Tibial nerve (tissue), 4 donors: Measurements from ENCODE around the gene ZNF80. TPM values are rescaled to one million over a fixed set of nuclear protein-coding genes. Genes with fewer than 3 reads are reported as not detected.

Experiments used
- DNase-seq, 2 donors: peaks; one replicate each; pipeline ENCODE4 v3.0.0-alpha.2; 2019; ENCODE audit warnings: low spot score in 2 of 2
- H3K27ac ChIP-seq, 4 donors: fragments of 200-600 bp; sonication (generic) in 3 of 4; one replicate each; pipeline ENCODE4 v1.5.1; 2017 to 2019; ENCODE audit warnings: mild to moderate bottlenecking in 1 of 4
- H3K27me3 ChIP-seq, 2 donors: fragments of 200-600 bp; sonication (generic) in 1 of 2; one replicate each; pipeline versions ENCODE4 v1.5.1 to v1.6.0; 2017 to 2019
- H3K36me3 ChIP-seq, 3 donors: fragments of 200-600 bp; sonication (generic); one replicate each; pipeline ENCODE4 v1.5.1; 2018 to 2019
- H3K4me1 ChIP-seq, 4 donors: fragments of 200-600 bp; sonication (generic) in 3 of 4; one replicate each; pipeline ENCODE4 v1.5.1; 2017 to 2019
- H3K4me3 ChIP-seq, 4 donors: fragments of 200-600 bp; sonication (generic) in 3 of 4; one replicate each; pipeline ENCODE4 v1.5.1; 2017 to 2019; ENCODE audit warnings: mild to moderate bottlenecking in 1 of 4, moderate library complexity in 1 of 4
- H3K9me3 ChIP-seq, 4 donors: fragments of 200-600 bp; sonication (generic) in 3 of 4; one replicate each; pipeline ENCODE4 v1.5.1; 2017 to 2019
- CTCF ChIP-seq, 5 experiments: fragments of 200-600 bp in 3 of 5; fragments of 450-650 bp in 2 of 5; sonication (generic) in 3 of 5; IDR thresholded peaks; one replicate each; pipeline ENCODE4 v1.5.1; 2016 to 2019; ENCODE audit warnings: antibody characterized with exemption in 5 of 5, mild to moderate bottlenecking in 3 of 5, moderate library complexity in 2 of 5
- EP300 ChIP-seq, 2 donors: sonication (generic); formaldehyde crosslinking; IDR thresholded peaks; one replicate each; pipeline ENCODE4 v1.6.1; 2017; ENCODE audit warnings: antibody characterized with exemption in 2 of 2, mild to moderate bottlenecking in 1 of 2
- POLR2A ChIP-seq, 2 donors: fragments of 450-650 bp; IDR thresholded peaks; one replicate each; pipeline ENCODE4 v1.6.1; 2017; ENCODE audit warnings: antibody characterized with exemption in 2 of 2, mild to moderate bottlenecking in 2 of 2, moderate library complexity in 2 of 2
- WGBS, 2 donors: methylation state at CpG; one replicate each; pipeline ENCODE4 v1.1.5; 2018; 5-methylcytosine and 5-hydroxymethylcytosine counted together
- total RNA-seq, 4 donors: library from RNA; depleted of rRNA; stranded (reverse); fragments of >200 nt; gene quantifications; one replicate each; pipeline ENCODE4 v1.1.0, GENCODE V29; 2016

Gene ZNF80
- total RNA-seq, 4 donors from 2014 or later = 0.21 TPM; not detected in 3

GRCh38 chr3:114272271-114272670 lies 34.9 kb upstream of the ZNF80 start:
- WGBS, 2 donors = 67 to 85% methylated on average over 1 of the region's 1 CpG
- no peaks in the 10 kb centered on the region for H3K27me3 ChIP-seq
- H3K4me1 ChIP-seq = no peaks in the 10 kb centered on the region
- H3K36me3 ChIP-seq = no peaks in the 10 kb centered on the region
- DNase-seq = no peak
- no peak for TF ChIP-seq EP300 (IDR thresholded peaks at IDR 0.05)
- TF ChIP-seq POLR2A (IDR thresholded peaks at IDR 0.05) = no peak
- no peak for TF ChIP-seq CTCF (IDR thresholded peaks at IDR 0.05)
- no peak overlapping the region for H3K27ac ChIP-seq
- peaks cover 0 to 35% (median 1%) of the 10 kb centered on the region in 4 donors for H3K9me3 ChIP-seq
- no peak overlapping the region for H3K4me3 ChIP-seq

DNA sequence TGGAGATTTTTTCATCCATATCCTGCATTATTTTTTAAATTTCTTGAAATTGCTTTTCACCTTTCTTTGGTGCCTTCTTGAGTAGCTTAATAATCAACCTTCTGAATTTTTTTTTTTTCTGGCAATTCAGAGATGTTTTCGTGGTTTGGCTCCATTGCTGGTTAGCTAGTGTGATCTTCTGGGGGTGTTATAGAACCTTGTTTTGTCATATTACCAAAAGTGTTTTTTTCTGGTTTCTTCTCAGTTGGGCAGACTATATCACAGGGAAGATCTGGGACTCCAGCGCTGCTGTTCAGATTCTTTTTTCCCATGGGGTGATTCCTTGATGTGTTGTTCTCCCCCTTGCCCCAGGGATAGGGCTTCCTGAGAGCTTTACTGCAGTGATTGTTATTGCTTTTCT lies 32.6 kb upstream of the ZNF80 start:
- TF ChIP-seq CTCF (IDR thresholded peaks at IDR 0.05) (no peak), POLR2A (IDR thresholded peaks at IDR 0.05) (no peak), EP300 (IDR thresholded peaks at IDR 0.05) (no peak)

GRCh38 chr3:114260152-114260551 lies 22.8 kb upstream of the ZNF80 start:
- peaks cover 0 to 29% (median 2%) of the 10 kb centered on the region in 4 donors for H3K9me3 ChIP-seq
- no peaks in the 10 kb centered on the region for H3K27me3 ChIP-seq
- H3K36me3 ChIP-seq = no peaks in the 10 kb centered on the region
- TF ChIP-seq CTCF (IDR thresholded peaks at IDR 0.05) = no peak
- no peak for TF ChIP-seq POLR2A (IDR thresholded peaks at IDR 0.05)
- no peak for TF ChIP-seq EP300 (IDR thresholded peaks at IDR 0.05)
- H3K4me3 ChIP-seq = no peak overlapping the region
- no peak overlapping the region for H3K27ac ChIP-seq
- no peaks in the 10 kb centered on the region for H3K4me1 ChIP-seq
- DNase-seq = no peak

More for the DNA sequence above, 32.6 kb upstream of the ZNF80 start:
- Histone ChIP-seq H3K36me3 (no peaks in the 10 kb centered on the region), H3K27ac (no peak overlapping the region), H3K9me3 (peaks cover 0 to 35% (median 1%) of the 10 kb centered on the region in 4 donors), H3K4me3 (no peak overlapping the region), H3K27me3 (no peaks in the 10 kb centered on the region), H3K4me1 (no peaks in the 10 kb centered on the region)
- 92 to 93% methylated on average over 2 of the region's 2 CpGs for WGBS, 2 donors
- DNase-seq = no peak

DNA sequence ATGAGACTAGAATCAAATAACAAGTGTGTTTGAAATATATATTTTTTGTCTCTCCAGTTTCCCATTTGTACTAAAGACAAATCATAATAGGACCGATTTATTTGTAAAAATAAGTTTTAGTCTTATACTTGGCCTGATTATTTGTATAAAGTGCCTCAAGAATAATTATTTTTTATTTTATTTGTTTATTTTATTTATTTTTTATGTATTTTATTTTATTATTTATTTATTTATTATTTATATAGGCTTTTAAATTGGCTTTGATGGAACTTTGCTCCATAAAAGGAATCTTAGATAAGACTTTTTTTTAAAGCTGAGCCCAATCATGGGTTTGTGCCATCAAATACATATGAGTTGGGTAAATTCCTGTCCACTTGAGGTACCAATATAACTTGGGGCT lies 22.2 kb upstream of the ZNF80 start:
- Histone ChIP-seq H3K36me3 (no peaks in the 10 kb centered on the region), H3K4me1 (no peaks in the 10 kb centered on the region), H3K27ac (no peak overlapping the region), H3K9me3 (peaks cover 0 to 29% (median 2%) of the 10 kb centered on the region in 4 donors), H3K27me3 (no peaks in the 10 kb centered on the region), H3K4me3 (no peak overlapping the region)
- 93 to 98% methylated on average over 1 of the region's 1 CpG for WGBS, 2 donors
- no peak for TF ChIP-seq POLR2A (IDR thresholded peaks at IDR 0.05)
- no peak for TF ChIP-seq CTCF (IDR thresholded peaks at IDR 0.05)
- no peak for TF ChIP-seq EP300 (IDR thresholded peaks at IDR 0.05)
- no peak for DNase-seq

DNA sequence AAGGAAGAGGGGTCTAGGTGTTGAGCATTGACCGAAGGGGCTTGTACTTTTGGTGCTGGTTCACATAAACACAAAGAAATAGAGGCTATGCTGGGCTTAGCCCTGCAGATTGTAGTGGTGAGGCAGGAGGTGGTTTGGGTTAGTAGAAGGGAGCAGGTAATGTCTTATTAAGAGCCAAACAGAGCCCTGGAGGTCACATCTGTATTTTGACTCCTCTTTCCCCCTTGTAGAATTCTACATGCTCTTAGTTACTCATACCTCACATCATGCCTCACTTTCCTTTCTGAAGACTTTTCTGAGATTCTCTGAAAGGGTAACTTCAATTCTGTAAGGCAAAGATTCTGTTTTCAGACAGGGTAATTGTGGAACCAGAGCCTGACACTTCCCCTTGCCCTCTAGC lies 16.1 kb upstream of the ZNF80 start:
- no peak for TF ChIP-seq CTCF (IDR thresholded peaks at IDR 0.05)
- TF ChIP-seq POLR2A (IDR thresholded peaks at IDR 0.05) = no peak
- no peak for TF ChIP-seq EP300 (IDR thresholded peaks at IDR 0.05)
- peaks cover 0 to 11% (median 0%) of the 10 kb centered on the region in 4 donors for H3K9me3 ChIP-seq
- H3K36me3 ChIP-seq = no peaks in the 10 kb centered on the region
- no peaks in the 10 kb centered on the region for H3K27me3 ChIP-seq
- H3K4me3 ChIP-seq = no peak overlapping the region
- WGBS, 2 donors = 68 to 92% methylated on average over 1 of the region's 1 CpG
- H3K27ac ChIP-seq = no peak overlapping the region
- no peaks in the 10 kb centered on the region for H3K4me1 ChIP-seq
- no peak for DNase-seq
